Right ventricle myocardium inferior (tissue), 1 donor: Measurements from ENCODE around the gene THOC7. TPM values are rescaled to one million over a fixed set of nuclear protein-coding genes. Genes with fewer than 3 reads are reported as not detected.

Experiments
- ATAC-seq: fragments of 200-7000 bp; cut with Tn5 transposase; one replicate; pipeline ENCODE4 v1.9.1; 2020; ENCODE audit warnings: mild to moderate bottlenecking, moderate library complexity
- DNase-seq: peaks from one replicate; pipeline ENCODE4 v3.0.0; 2021; ENCODE audit errors: missing footprints
- intact Hi-C: fragments of 100-400 bp; cut with DNase I; formaldehyde crosslinking; loops from one replicate; pipeline ENCODE4 v1.11.0; 2022
- long read RNA-seq: library from polyadenylated mRNA; unstranded; transcript quantifications from one replicate; pipeline ENCODE4 v2.0.0, GENCODE V29; 2021
- total RNA-seq: library from RNA; stranded (reverse); fragmentation: NEBNext Ultra II Directional; extraction: Animal tissue kit (Norgen Biotek cat#: 25700); gene quantifications from one replicate; pipeline ENCODE4 v1.2.1, GENCODE V29; 2021
- donor health status: DM: no; HTN: yes; CAD: no; lungs with severe emphysema.

Gene THOC7
- 79.1 TPM for total RNA-seq
- long read RNA-seq, transcript THOC7-201 (8 exons, 990 nt), result major isoform, 26 of 30 reads
- long read RNA-seq, partial matches to known transcripts, result 0 of 30 reads
- long read RNA-seq, other reads (novel, unspliced or antisense), result 2 of 30 reads

- ATAC-seq (peak; percentile 88), DNase-seq (peak; percentile 88)
- intact Hi-C loops, result loop anchor here (2.0 kb wide), 1 partner anchor 45 kb away; no protein-coding TSS in a partner anchor
Measured at GRCh38 chr3:63863150-63864007, at the start of gene THOC7, which contains the start of gene ATXN7. TSS of gene THOC7 (minus strand) at chr3:63863805. CDS start at chr3:63863790, 15 bp downstream. TSS of gene ATXN7 (plus strand) at chr3:63863867. CDS start at chr3:63912599, 48,732 bp downstream.

- intact Hi-C loops, result loop anchor here (2.0 to 5.0 kb wide), 2 partner anchors 49 to 80 kb away; no protein-coding TSS in a partner anchor
- DNase-seq (peak; percentile 77), ATAC-seq (peak; percentile 6)
Measured at GRCh38 chr3:63912768-63913588, 49.4 kb upstream of the THOC7 start.

- peak; percentile 93 for ATAC-seq
- intact Hi-C loops, result loop anchor here (2.0 to 5.0 kb wide), 2 partner anchors 50 to 81 kb away; no protein-coding TSS in a partner anchor
Measured at GRCh38 chr3:63911873-63912767, 48.5 kb upstream of the THOC7 start, which contains the start of gene SCAANT1. TSS of gene SCAANT1 (minus strand) at chr3:63912383.

GRCh38 chr3:63911509-63911872 lies 47.9 kb upstream of the THOC7 start:
- DNase-seq (no peak), ATAC-seq (no peak)

More at GRCh38 chr3:63911873-63912767, 48.5 kb upstream of the THOC7 start, which contains the start of gene SCAANT1:
- DNase-seq, result peak; percentile 95

GRCh38 chr3:63910891-63911290 lies 47.3 kb upstream of the THOC7 start:
- intact Hi-C loops, result loop anchor here (5.0 kb wide), 1 partner anchor 51 kb away; no protein-coding TSS in a partner anchor
- no peak for ATAC-seq
- DNase-seq, result no peak

More at GRCh38 chr3:63911509-63911872, 47.9 kb upstream of the THOC7 start:
- intact Hi-C loops, result loop anchor here (5.0 kb wide), 1 partner anchor 51 kb away; no protein-coding TSS in a partner anchor

GRCh38 chr3:63910001-63910400 lies 46.4 kb upstream of the THOC7 start:
- ATAC-seq (no peak), DNase-seq (no peak)
- intact Hi-C loops, result loop anchor here (5.0 kb wide), 1 partner anchor 52 kb away; no protein-coding TSS in a partner anchor

- intact Hi-C loops, result loop anchor here (2.0 kb wide), 1 partner anchor 47 kb away; the partner anchor contains the start of genes ATXN7 and THOC7
- ATAC-seq (no peak), DNase-seq (no peak)
Measured at GRCh38 chr3:63909431-63909830, 45.8 kb upstream of the THOC7 start.

GRCh38 chr3:63908776-63909175 lies 45.2 kb upstream of the THOC7 start:
- no peak for ATAC-seq
- no peak for DNase-seq
- intact Hi-C loops, result loop anchor here (2.0 kb wide), 1 partner anchor 46 kb away; the partner anchor contains the start of genes ATXN7 and THOC7

GRCh38 chr3:63908081-63908736 lies 44.6 kb upstream of the THOC7 start:
- intact Hi-C loops, result loop anchor here (2.0 kb wide), 1 partner anchor 45 kb away; the partner anchor contains the start of genes ATXN7 and THOC7
- DNase-seq (no peak), ATAC-seq (no peak)

- intact Hi-C loops, result no loop called here
- no peak for ATAC-seq
- DNase-seq, result no peak
Measured at GRCh38 chr3:63905731-63906620, 42.4 kb upstream of the THOC7 start.

GRCh38 chr3:63900459-63900858 lies 36.9 kb upstream of the THOC7 start:
- ATAC-seq, result no peak

GRCh38 chr3:63900010-63900409 lies 36.4 kb upstream of the THOC7 start:
- ATAC-seq (no peak), DNase-seq (no peak)
- intact Hi-C loops, result no loop called here

More at GRCh38 chr3:63900459-63900858, 36.9 kb upstream of the THOC7 start:
- DNase-seq, result no peak
- intact Hi-C loops, result no loop called here

- intact Hi-C loops, result no loop called here
- ATAC-seq, result no peak
Measured at GRCh38 chr3:63896332-63897030, 32.9 kb upstream of the THOC7 start.

GRCh38 chr3:63895422-63896189 lies 32.0 kb upstream of the THOC7 start:
- no peak for ATAC-seq
- intact Hi-C loops, result no loop called here
- DNase-seq, result no peak

More at GRCh38 chr3:63896332-63897030, 32.9 kb upstream of the THOC7 start:
- no peak for DNase-seq
